Measurements from ENCODE around the gene ACADVL.

The ACADVL gene

DNA sequence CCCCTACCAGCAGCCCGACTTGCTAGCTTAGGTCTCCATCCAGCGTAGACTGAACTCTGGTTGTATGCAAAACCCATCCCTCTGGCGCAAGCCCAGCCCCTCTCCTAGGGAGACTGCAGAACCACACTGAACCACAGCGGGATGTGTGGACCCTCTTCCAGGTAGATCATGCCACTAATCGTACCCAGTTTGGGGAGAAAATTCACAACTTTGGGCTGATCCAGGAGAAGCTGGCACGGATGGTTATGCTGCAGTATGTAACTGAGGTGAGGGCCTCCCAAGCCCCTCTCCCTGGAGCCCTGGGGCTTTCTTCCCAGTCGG is 3.2 kb downstream of the ACADVL start:
- TF ChIP-seq, protein P1, sequence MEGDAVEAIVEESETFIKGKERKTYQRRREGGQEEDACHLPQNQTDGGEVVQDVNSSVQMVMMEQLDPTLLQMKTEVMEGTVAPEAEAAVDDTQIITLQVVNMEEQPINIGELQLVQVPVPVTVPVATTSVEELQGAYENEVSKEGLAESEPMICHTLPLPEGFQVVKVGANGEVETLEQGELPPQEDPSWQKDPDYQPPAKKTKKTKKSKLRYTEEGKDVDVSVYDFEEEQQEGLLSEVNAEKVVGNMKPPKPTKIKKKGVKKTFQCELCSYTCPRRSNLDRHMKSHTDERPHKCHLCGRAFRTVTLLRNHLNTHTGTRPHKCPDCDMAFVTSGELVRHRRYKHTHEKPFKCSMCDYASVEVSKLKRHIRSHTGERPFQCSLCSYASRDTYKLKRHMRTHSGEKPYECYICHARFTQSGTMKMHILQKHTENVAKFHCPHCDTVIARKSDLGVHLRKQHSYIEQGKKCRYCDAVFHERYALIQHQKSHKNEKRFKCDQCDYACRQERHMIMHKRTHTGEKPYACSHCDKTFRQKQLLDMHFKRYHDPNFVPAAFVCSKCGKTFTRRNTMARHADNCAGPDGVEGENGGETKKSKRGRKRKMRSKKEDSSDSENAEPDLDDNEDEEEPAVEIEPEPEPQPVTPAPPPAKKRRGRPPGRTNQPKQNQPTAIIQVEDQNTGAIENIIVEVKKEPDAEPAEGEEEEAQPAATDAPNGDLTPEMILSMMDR (IDR thresholded peaks at IDR 0.05; ENCODE audit: insufficient read depth, missing control alignments), result no peak
- DNase-seq (ENCODE audit: insufficient read length, low spot score) (no peak), FAIRE-seq (no peak)

DNA sequence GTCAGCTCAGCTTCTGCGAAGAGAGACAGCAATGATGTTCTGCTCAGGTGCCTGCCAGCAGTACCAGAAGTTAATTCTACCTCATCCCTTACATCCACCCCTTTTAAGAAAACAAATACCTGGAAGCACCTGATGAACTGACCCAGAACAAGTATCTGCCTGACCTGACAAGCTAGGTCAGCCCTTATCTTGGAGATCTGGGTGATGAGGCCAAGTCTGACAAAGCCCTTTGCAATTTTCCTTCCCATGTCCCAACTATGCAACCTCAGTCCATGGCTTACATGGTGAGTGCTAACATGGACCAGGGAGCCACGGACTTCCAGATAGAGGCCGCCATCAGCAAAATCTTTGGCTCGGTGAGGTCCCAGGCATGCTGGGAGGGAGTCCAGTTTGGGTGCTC is 3.6 kb downstream of the ACADVL start:
- FAIRE-seq (no peak), DNase-seq (ENCODE audit: insufficient read length, low spot score) (no peak)
- TF ChIP-seq, protein P1 (IDR thresholded peaks at IDR 0.05; ENCODE audit: insufficient read depth, missing control alignments), result no peak

DNA sequence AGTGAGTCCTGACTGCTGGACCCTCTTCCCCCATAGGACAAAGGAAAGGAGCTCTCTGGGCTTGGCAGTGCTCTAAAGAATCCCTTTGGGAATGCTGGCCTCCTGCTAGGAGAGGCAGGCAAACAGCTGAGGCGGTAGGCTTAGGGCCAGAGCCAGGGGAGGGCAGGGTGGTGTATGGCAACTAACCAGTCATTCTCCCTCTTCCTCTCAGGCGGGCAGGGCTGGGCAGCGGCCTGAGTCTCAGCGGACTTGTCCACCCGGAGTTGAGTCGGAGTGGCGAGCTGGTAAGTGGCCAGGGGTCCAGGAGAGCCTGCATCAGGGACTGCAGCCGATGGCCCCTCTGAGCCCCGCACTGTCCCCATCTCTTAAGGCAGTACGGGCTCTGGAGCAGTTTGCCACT is 4.4 kb downstream of the ACADVL start:
- FAIRE-seq (no peak), DNase-seq (ENCODE audit: insufficient read length, low spot score) (no peak)
- TF ChIP-seq, protein P1 (IDR thresholded peaks at IDR 0.05; ENCODE audit: insufficient read depth, missing control alignments), result no peak

DNA sequence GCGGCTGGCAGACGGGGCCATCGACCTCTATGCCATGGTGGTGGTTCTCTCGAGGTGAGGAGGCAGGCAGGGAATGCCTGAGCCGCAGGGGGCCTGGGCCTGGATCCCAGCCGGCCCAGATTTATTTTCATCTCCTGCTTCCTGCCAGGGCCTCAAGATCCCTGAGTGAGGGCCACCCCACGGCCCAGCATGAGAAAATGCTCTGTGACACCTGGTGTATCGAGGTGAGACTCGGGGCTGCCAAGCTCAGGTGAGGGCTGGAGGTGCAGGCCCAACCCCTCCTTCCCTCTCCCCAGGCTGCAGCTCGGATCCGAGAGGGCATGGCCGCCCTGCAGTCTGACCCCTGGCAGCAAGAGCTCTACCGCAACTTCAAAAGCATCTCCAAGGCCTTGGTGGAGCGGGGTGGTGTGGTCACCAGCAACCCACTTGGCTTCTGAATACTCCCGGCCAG is 4.9 kb downstream of the ACADVL start:
- DNase-seq (ENCODE audit: insufficient read length, low spot score) (no peak), FAIRE-seq (no peak)
- TF ChIP-seq, protein P1 (IDR thresholded peaks at IDR 0.05; ENCODE audit: insufficient read depth, missing control alignments), result no peak

DNA sequence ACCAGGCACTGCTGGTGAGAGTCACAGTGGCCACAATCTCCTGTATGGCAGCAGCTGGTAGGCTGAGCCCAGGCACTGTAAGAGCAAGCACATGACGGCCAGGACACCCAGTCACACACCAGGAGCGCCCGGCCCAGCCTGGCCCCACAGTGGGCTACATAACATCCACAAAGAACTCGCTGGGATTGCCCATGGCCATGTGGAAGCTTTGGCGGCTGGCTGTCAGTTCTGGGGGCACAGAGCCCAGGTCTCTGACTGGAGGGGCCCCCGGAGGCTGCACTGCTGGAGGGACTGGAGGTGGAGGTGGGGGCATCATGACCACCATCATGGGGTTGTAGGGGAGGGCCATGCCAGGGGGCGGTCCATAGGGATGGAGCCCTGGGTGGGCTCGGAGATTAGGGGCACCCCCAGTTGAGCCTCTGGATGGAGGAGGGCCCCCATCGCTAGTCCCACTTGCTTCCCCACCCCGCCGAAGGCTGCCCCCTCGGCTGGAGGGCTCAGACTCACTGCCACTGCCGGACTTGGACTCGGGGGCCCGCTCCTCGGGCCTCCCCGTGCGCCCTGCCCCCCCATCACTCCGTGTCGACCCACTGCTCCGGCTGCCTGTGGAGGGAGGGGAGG is 6.1 kb downstream of the ACADVL start:
- DNase-seq (ENCODE audit: insufficient read length, low spot score), result no peak
- no peak for FAIRE-seq
- TF ChIP-seq, protein P1 (IDR thresholded peaks at IDR 0.05; ENCODE audit: insufficient read depth, missing control alignments), result no peak

DNA sequence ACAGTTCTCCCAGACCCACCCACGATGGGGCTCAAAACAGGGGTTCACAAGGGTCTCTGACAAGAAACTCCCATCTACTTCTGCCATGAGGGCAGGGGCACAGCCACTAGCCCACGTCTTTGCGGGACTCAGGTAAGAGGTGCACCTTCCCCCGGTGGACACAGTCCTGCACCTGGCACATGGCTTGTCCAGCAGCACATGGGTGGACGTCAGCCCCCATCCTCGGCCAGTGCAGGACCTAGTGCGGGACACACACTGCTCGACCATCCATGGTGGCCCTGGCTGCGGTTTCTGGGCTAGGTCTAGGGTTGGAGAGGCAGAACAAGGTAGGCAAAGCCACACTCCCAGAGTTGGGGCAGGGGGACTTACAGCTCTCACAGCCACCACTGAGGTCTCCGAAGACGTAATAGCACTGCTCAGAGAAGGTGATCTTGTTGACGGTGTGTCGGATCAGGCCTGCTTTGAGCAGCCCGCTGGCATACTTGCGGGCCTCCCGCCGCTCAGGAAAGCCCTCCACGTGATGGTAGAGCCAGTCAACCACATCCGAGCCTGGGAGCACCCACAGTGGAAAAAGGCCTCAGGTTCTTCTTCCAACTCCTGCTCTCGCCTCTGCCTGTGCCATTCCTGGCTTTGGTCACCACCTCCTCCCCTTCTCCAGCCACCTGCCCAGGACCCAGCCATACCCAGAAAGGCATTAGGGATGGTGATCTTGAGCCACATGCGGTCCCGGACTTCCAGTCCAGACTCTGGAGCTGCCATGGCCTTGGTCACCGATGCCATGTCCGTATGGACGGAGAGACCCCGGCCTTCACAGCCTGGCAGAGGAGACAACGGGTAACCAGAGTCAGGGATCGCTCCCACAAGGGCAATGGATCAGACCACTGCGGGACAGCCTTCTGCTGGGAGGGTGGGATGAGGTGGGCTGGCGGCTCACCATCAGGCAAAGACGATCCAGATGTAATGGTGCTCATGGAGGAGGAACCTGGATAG is 7.3 kb downstream of the ACADVL start:
- TF ChIP-seq, protein P1 (IDR thresholded peaks at IDR 0.05; ENCODE audit: insufficient read depth, missing control alignments), result no peak
- DNase-seq (ENCODE audit: insufficient read length, low spot score), result no peak
- no peak for FAIRE-seq

DNA sequence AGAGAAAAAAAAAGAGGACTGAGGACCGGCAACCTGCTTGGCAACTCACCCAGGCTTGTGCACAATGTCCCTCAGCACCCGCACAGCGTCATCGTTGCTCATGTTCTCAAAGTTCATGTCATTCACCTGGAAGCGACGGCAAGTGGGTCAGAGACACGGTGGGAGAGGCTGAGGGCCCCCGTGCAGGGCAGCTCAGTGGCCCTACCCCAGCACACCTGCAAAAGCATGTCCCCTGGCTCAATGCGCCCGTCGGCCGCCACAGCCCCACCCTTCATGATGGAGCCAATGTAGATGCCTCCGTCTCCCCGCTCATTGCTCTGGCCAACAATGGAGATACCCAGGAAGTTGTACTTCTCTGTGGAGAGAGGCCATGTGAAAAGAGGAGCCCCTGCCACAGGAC is 9.2 kb downstream of the ACADVL start:
- TF ChIP-seq, protein P1 (IDR thresholded peaks at IDR 0.05; ENCODE audit: insufficient read depth, missing control alignments), result no peak
- no peak for DNase-seq (ENCODE audit: insufficient read length, low spot score)
- no peak for FAIRE-seq
